Esophagus squamous epithelium (tissue), 5 donors: ENCODE results near the gene CNRIP1. TPM values are rescaled to one million over a fixed set of nuclear protein-coding genes. Genes with fewer than 3 reads are reported as not detected.

Experiments
- DNase-seq: peaks from one replicate; lab custom pipeline; 2025; lab: John Stamatoyannopoulos, UW
- H3K27ac ChIP-seq, 4 donors: fragments of 200-600 bp; sonication (generic); one replicate each; pipeline ENCODE4 v1.5.1; 2016 to 2019; ENCODE audit warnings: mild to moderate bottlenecking in 1 of 4
- H3K27me3 ChIP-seq, 4 donors: fragments of 200-600 bp; sonication (generic); 1 replicate in 3 of 4; 2 replicates in 1 of 4; pipeline versions ENCODE4 v1.5.1 to v1.6.0; 2017 to 2021; ENCODE audit warnings: antibody characterized with exemption in 1 of 4
- H3K36me3 ChIP-seq, 3 donors: fragments of 200-600 bp; sonication (generic); one replicate each; pipeline ENCODE4 v1.5.1; 2016 to 2019
- H3K4me1 ChIP-seq, 3 donors: fragments of 200-600 bp; sonication (generic); one replicate each; pipeline ENCODE4 v1.5.1; 2017 to 2019
- H3K4me3 ChIP-seq, 4 donors: fragments of 200-600 bp; sonication (generic); 1 replicate in 3 of 4; 2 replicates in 1 of 4; pipeline ENCODE4 v1.5.1; 2016 to 2019; ENCODE audit warnings: mild to moderate bottlenecking in 2 of 4, moderate library complexity in 1 of 4
- H3K9me3 ChIP-seq, 3 donors: fragments of 200-600 bp; sonication (generic); one replicate each; pipeline ENCODE4 v1.5.1; 2016 to 2019
- CTCF ChIP-seq, 6 experiments: fragments of 450-650 bp in 4 of 6; fragments of 200-600 bp in 2 of 6; sonication (generic) in 2 of 6; IDR thresholded peaks; one replicate each; pipeline ENCODE4 v1.5.1; 2016 to 2019; ENCODE audit warnings: antibody characterized with exemption in 6 of 6, mild to moderate bottlenecking in 4 of 6, moderate library complexity in 4 of 6
- POLR2A ChIP-seq, 4 donors: fragments of 450-650 bp; IDR thresholded peaks; one replicate each; pipeline ENCODE4 v1.6.1; 2017; ENCODE audit warnings: antibody characterized with exemption in 4 of 4, mild to moderate bottlenecking in 4 of 4, moderate library complexity in 3 of 4
- WGBS, 2 donors: methylation state at CpG; one replicate each; pipeline ENCODE4 v1.1.5; 2018; 5-methylcytosine and 5-hydroxymethylcytosine counted together
- intact Hi-C: fragments of 100-400 bp; cut with DNase I; formaldehyde crosslinking; loops from one replicate; pipeline ENCODE4 v1.15.0; 2022
- total RNA-seq, 4 donors: library from RNA; depleted of rRNA; stranded (reverse); fragments of >200 nt; gene quantifications; one replicate each; pipeline ENCODE4 v1.1.0, GENCODE V29; 2016
- donor health status: DM: yes; HTN: yes; CAD: no.

CNRIP1 gene
- total RNA-seq, 4 donors from 2014 or later, result 0.61 to 21.4 (median 5.0) TPM

GRCh38 chr2:68359889-68360288 lies 40.1 kb upstream of the CNRIP1 start:
- Histone ChIP-seq H3K9me3 (no peaks in the 10 kb centered on the region), H3K27ac (no peak overlapping the region), H3K36me3 (no peaks in the 10 kb centered on the region), H3K4me3 (no peak overlapping the region), H3K27me3 (no peaks in the 10 kb centered on the region), H3K4me1 (peaks cover 0 to 18% (median 0%) of the 10 kb centered on the region in 3 donors)
- intact Hi-C loops, result loop anchor here (5.0 kb wide), 1 partner anchor 82 kb away; no protein-coding TSS in a partner anchor
- no peak for DNase-seq
- 86 to 95% methylated on average over 3 of the region's 3 CpGs for WGBS, 2 donors
- TF ChIP-seq CTCF (IDR thresholded peaks at IDR 0.05), result no peak
- TF ChIP-seq POLR2A (IDR thresholded peaks at IDR 0.05), result no peak

DNA sequence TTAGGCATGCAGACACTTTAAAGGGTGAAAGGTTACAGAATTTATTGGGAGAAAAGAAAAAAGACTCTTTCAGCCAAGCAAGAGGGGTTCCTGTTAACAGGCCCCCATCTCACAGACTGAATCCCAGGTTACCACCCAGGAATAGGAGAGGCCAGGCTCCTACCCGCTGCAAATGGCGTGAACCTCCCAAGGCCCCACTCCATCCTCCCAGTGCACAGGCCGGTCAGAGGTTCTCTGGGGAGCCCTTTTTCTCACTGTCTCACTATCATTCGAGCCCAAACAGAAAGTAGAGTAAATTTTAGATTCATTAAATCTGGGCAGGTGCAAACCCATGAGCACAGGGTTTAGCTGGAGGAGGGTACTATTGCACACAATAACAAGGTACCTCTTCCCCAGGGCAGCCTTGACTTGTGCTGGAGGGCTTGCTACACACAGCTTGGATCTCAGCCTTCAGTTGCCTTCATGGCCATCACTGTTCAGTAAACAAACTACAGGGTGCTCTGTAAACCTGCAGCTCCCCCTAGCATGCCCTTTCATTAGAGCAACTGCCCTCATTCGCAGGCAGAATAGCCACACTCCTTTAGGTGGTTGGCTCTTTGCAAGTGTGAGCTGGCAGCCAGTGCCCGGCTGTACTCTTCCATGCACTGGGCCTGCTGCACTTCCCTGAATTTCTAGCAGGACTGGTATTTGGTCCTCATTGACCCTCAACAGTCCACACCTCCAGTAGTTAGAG lies 38.0 kb upstream of the CNRIP1 start:
- H3K4me1 ChIP-seq, result peaks cover 0 to 17% (median 0%) of the 10 kb centered on the region in 3 donors
- no peak overlapping the region for H3K27ac ChIP-seq
- intact Hi-C loops, result no loop called here
- no peak overlapping the region for H3K4me3 ChIP-seq
- H3K36me3 ChIP-seq, result no peaks in the 10 kb centered on the region
- TF ChIP-seq CTCF (IDR thresholded peaks at IDR 0.05) (peak in 3 of 6 experiments; percentile 9 to 26 (median 18)), POLR2A (IDR thresholded peaks at IDR 0.05) (no peak)
- no peaks in the 10 kb centered on the region for H3K27me3 ChIP-seq
- 47 to 86% methylated on average over 3 to 6 of the region's 6 CpGs for WGBS, 2 donors
- DNase-seq, result no peak
- H3K9me3 ChIP-seq, result no peaks in the 10 kb centered on the region

- intact Hi-C loops, result no loop called here
- TF ChIP-seq CTCF (IDR thresholded peaks at IDR 0.05), result no peak
- no peak for TF ChIP-seq POLR2A (IDR thresholded peaks at IDR 0.05)
- Histone ChIP-seq H3K4me1 (peaks cover 0 to 6% (median 0%) of the 10 kb centered on the region in 3 donors), H3K27ac (no peak overlapping the region), H3K36me3 (no peaks in the 10 kb centered on the region), H3K4me3 (no peak overlapping the region), H3K9me3 (no peaks in the 10 kb centered on the region), H3K27me3 (no peaks in the 10 kb centered on the region)
- 91 to 96% methylated on average over 2 to 3 of the region's 4 CpGs for WGBS, 2 donors
- DNase-seq, result no peak
Observed at GRCh38 chr2:68356599-68357239, 37.0 kb upstream of the CNRIP1 start.

DNA sequence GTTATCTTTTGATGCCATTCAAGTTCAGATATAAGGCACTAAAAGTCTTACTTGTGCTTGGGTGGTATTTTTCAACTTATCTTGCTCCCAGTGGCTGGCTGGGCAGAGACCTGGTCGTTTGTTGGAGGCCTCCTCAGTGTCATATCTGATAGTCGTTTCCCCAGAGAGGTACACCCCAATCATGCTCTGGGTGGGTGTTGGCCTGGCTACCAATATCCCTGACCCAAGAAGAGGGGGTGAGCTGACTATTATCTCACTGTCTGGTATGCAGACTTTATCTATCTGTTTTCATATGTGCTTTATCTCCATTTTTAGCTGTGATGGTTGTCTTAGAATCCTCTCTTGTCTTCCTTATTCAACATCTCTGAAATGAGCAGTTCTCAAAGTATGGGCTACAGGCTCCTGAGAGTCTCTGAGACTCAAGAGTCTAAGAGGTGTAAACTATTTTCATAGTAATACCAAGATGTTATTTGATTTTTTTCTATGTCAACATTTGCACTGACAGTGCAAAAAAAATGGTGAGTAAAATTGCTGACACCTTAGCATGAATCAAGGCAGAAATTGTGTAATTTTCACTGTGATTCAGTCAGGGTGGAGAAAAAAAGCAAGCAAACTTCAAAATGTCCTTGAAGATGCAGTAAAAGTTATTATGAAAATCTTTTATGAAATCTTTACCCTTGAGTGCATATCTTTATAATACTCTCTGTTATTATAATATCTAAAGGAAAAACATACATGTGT lies 33.1 kb upstream of the CNRIP1 start:
- TF ChIP-seq POLR2A (IDR thresholded peaks at IDR 0.05) (no peak), CTCF (IDR thresholded peaks at IDR 0.05) (no peak)
- 32 to 39% methylated on average over 2 of the region's 2 CpGs for WGBS, 2 donors
- DNase-seq, result no peak

More for the DNA sequence above, 33.1 kb upstream of the CNRIP1 start:
- no peaks in the 10 kb centered on the region for H3K9me3 ChIP-seq
- H3K4me1 ChIP-seq, result peaks cover 0 to 3% (median 0%) of the 10 kb centered on the region in 3 donors
- H3K4me3 ChIP-seq, result no peak overlapping the region
- intact Hi-C loops, result no loop called here
- H3K27me3 ChIP-seq, result no peaks in the 10 kb centered on the region
- H3K36me3 ChIP-seq, result no peaks in the 10 kb centered on the region
- H3K27ac ChIP-seq, result no peak overlapping the region
